ELF-1 (cell line): ENCODE data around the gene AFAP1L2.

ENCODE experiments used
- DNase-seq: peaks from one replicate; pipeline ENCODE4 v3.0.0-alpha.2; 2016; ENCODE audit warnings: low read depth, low spot score

AFAP1L2 gene

DNA sequence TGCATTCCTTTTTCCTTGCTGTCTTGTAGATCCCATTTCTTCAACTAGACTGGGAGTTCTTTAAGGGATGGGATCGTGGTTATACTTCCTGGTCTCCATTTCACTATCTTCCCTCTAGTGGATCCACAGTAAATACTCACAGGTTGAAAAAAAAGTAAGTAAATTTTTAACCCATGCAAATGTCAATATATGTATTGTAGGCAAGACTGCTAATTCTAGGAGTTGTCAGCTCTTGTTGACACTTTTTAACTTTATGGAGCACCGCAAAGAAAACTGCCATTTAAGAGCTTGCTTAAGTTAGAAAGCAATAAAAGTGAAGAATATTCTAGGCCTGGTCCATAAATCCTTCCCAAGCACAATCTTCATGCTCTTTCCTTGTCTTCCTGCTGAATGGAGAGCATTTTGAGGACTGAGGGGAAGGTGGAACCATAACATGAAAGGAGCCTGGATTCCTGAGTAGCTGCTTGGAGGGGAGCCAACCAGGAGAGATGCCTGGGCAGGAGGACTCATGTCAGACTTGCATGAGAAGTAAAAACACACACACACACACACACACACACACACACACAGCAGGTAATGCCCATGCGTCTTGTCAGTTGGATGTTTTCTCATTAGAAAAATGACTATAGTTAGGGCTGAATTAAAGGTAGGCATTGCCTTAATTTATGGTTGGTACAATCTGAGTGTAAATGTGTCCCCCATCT, 133.1 kb downstream of the AFAP1L2 start:
- DNase-seq, result no peak

DNA sequence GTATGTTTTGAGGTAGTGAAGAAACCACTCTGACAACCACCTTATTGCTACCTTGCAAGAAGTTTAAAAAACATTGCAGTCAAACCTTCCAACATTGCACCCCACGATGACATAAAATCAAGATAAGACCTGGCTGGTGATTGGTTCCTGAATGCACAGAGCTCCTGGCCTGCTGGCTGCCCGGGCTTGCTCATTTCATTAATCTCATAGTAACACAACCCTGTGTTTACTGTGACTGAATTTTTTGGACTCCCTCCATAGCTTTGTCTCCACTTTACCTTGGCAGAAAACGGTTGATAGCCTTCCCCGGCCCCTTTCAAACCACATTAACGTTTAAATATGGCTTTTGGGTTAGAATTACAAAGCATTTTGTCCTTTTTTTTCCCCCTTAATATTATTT, 137.8 kb downstream of the AFAP1L2 start:
- no peak for DNase-seq

DNA sequence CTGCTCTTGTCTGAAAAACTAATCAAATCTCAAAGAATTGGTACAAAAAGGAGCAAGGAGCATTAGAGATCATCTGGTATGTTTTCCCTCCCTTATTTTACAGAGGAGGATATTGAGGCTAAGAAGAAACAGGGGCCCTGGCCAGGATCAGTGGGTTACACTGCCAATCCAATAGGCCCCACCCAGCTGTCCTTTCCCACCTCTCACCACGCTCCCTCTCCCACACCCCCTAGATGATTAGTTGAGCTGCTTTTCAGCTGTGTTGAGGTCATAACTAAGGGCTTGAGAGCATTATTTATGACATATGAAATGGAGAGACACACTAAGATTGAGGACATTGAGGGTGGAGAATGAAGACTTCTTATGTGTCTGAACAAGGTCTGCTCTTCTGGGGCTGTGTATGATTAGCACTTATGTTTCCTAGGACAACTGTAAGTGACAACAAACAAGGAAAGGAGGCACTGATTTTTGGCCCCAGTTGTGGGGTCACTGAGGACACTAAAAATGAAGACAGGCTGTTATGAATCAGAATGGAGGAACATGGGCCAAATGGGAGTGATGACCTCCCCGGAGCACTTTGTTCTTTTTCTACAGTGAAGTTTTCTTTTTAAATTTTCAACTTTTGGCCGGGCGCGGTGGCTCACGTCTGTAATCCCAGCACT, 138.8 kb downstream of the AFAP1L2 start:
- no peak for DNase-seq

DNA sequence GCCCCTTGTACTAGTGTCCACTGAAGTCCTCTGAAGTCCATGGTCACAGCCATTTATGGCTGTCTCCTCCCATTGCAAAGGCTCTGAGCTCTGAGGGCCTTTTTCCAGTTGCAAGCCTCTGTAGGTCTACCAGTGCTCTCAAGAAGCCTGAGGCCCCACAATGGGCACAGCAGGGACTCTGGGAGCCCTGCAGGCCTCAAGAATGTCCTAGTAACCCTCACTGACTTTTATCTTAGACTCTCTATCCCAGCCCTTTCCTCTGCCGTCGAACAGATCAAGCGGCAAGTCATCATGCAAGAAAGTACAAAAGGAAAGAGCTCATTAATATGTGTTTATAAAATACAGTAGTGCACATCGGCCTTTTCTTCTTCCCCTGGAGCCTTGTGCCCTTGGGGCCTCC, 141.8 kb downstream of the AFAP1L2 start:
- peak; percentile 46 for DNase-seq

DNA sequence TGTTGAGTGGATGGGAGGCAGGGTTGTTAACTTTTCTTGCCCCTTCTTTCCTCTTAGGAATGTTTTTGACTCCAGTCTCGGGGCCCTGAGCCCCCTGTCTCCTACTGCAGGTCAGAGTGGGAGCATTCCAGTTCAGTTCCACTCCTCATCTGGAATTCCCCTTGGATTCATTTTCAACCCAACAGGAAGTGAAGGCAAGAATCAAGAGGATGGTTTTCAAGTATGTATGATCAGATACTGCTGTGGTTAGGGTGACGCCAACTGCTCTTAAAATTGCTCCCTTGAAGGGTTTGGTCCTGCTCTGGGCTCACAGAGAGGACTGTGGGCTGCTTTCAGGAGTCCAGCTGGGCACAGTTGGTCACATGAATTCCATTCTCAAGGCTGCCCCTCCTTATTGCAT, 143.2 kb downstream of the AFAP1L2 start:
- DNase-seq, result no peak

DNA sequence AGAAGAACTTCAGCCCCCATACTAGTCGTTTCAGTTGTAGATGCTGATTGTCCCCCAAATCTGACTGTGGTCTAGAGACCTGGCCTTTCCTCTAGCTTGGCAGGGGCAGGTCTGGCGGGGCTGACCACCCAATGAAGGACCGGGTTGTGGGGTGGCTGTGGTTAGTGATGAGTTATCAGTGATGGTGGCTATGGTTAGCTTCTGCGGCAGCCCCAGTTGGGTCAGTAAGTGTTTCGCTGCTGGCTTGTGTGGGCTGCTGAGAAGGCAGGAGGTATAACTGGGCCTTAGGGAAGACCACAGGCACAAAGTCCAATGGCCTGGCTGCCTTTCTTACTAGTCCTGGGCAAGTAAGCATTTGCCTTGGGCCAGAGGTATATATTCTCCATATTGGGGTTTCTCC, 143.9 kb downstream of the AFAP1L2 start:
- no peak for DNase-seq

DNA sequence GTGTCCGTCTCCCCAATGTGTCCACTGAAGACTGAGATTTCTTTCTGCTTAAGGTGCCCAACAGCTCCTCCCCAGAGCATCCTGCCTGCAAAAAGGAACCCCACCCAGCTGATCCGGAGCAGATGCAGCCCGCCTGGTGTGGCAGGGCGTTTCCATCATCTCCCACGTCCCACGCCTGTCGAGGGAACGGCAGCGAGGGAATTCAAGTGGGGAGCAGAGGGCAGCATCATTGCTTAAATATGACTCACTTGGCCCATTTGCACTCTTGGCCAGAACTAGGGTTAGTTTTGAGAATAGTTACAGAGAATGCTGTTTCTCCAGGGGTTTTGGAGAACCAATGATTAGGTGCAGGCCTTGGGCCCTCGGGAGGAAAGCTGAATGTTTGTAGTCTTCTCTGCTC, 144.5 kb downstream of the AFAP1L2 start:
- DNase-seq, result no peak

DNA sequence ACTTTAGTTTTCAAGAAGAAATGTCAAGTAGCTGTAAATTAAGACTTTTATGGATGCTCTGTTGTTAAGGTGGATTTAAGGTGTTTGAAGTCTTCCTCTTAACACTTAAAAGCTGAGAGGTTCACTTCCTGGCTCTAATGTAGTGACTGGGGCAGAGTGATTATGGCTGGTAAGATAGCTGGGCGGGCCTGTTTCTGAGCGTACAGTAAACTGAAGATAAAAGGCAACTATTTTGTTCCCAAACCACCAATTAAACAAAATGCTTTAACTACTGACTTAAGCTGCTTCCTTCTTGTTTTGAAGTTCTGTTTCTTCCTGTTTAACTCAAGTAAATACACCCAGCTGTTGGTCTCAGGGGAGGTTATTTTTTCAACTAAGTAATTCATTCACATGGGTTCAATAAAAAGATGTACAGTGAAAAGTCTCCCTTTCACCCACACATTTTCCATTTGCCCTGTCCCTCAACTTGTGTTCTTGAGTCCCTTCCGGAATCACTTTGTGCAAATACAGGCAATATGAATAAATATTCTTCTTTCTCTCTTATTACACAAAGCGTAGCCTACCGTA, 145.9 kb downstream of the AFAP1L2 start:
- DNase-seq, result peak; percentile 30

DNA sequence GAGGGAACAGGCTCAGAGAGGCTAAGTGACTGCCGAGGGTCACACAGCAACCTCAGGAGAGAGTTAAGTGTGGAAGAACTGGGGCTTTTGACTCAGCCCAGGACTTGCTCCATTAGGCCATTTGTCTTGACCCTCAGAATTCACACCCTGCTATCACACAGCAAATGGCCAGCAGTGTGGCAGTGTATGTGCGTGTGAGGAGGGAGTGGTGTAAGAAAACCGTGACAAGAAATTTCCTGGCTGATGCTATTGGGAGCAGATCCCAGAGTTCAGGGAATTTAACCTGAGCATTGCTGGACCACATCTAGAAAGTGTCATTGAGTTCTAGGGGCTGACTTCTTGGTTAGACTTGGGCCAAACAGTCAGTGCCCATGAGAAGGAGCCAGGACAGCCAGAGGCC, 146.8 kb downstream of the AFAP1L2 start:
- no peak for DNase-seq

DNA sequence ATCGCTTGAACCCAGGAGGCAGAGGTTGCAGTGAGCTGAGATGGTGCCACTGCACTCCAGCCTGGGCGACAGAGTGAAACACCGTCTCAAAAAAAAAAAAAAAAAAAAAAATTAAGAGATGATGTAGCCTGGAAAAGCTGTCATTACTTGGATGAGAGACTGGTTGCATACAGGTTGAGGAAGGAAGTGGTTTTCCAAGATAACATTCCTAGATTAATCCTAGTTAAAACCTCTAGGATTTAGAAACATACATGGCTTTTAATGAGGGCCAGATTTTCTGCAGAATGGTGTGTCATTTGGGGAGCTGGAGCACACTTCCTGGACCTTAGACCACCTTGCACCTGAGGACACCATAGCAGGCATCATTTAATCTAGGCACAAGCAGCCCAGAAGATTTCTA, 147.5 kb downstream of the AFAP1L2 start:
- DNase-seq, result no peak

DNA sequence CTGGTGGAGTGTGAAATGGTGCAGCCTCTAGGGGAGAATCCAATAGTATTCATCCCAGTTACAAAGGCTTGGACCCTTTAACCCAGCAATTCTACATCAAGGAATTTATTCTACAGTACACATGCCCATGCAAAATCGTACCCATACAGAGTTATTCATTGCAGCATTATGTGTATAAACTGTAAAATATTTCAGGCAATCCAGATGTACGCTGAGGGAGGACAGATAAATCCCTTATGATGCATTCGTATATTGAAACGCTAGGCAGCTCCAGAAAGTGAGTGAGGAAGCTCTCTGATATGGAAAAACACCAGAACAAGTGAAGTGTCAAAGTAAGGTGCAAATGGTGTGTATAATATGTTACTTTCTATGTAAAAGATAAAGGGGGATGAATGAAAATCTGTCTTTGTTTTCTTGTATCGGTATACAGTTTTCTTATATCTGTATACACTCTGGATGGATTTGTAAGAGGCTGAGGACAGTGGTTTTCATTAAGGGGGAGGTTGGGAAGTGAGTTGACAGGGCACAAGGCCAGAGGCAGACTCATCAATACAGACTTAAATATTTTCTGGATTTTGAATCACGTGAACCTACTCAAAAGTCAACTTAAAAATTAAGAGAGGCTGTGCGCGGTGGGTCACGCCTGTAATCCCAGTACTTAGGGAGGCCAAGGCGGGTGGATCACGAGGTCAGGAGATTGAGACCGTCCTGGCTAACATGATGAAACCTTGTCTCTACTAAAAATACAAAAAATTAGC, 148.1 kb downstream of the AFAP1L2 start:
- no peak for DNase-seq

DNA sequence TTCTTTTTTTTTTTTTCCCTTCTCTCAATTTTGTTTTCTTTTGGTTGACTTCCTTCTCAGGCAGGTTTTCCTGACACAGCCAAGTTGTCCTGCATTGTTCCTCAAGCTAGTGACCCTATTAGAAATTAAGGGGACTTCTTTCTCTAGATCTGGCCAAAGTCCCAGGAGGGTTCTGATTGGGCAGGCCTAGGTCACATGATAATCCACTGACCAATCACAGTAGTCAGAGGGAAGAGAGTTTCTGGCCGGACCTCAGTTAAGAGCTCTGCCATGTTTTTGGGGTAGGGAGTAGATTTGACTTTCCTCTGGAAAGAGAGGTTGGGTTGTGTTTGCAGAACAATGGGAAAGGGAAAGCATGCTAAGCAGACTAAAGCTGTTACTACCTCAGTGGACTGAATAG, 149.1 kb downstream of the AFAP1L2 start:
- no peak for DNase-seq

DNA sequence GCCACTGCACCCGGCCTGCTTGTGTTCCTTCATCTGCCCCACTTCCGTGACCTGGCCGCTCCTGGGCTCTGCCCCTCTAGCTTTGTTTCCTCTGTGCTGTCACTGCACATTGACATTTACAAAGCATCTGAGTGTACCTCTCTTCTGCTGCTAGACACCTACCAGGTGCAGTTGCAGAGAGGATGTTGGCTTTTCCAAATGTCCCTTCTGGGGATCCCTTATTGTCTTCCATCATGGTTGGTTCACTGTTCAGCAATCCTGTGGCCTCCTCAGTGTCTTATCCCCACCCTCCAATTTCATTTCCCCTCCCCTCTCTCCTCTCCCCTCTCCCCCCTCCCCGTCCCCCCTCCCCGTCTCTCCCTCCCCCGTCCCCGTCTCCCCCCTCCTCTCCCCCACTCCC, 151.4 kb downstream of the AFAP1L2 start:
- no peak for DNase-seq

DNA sequence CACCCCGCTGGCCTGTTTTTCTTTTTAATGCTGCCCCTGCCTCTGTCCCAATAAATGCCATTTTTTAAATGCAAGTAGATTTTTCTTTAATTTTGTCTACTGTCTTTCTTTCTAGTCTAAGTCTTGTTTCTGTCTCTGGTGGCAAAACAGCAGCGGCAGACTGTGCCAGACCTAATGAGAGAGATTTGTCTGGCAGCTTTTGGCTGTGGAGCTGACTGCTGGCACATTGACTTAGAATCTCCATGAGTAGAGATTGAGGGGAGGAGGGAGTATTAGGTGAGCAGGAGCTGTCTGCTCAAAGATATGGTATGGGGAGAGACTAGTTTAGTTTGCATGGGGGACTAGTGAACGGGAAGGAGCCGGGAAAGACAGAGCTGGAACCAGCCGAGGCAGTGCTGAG, 152.2 kb downstream of the AFAP1L2 start:
- DNase-seq, result no peak

DNA sequence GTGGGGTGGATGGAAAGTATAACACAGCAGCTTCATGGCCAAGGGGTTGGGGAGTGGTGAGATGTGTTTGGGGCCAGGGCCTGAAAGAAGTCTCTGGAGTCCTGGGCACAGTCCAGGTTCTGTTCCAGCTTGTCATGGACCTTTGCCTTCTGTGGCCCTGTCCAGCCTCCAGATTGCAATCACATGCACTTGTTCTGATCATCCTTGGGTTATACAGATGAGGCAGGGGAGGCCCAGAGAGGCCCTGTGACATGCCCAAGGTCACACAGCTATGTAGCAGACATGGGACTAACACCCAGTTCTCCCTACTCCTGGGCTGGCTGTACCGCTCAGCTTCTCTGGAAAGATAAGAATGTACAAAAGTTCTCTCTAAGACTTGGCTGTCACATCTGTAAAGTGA, 153.6 kb downstream of the AFAP1L2 start:
- DNase-seq, result no peak

DNA sequence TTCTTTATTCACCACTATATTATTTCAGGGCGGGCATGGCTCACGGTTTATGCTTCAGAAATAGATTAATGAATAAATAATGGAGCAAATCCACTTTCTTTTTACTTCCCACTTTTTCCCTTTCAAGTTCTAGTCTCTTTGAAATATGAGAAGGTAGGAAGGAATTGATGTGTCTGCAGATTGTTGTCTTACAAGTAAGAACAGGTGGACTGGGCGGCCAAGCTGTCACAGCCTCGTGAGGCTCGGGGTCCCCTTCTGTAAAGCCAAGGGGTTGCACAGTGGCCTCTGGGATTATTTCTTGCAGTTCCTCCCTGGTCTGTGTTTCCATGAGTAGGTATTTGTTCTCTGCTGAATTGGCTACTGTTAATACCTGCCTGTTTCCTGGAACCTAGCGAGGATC, 154.1 kb downstream of the AFAP1L2 start:
- DNase-seq, result no peak

DNA sequence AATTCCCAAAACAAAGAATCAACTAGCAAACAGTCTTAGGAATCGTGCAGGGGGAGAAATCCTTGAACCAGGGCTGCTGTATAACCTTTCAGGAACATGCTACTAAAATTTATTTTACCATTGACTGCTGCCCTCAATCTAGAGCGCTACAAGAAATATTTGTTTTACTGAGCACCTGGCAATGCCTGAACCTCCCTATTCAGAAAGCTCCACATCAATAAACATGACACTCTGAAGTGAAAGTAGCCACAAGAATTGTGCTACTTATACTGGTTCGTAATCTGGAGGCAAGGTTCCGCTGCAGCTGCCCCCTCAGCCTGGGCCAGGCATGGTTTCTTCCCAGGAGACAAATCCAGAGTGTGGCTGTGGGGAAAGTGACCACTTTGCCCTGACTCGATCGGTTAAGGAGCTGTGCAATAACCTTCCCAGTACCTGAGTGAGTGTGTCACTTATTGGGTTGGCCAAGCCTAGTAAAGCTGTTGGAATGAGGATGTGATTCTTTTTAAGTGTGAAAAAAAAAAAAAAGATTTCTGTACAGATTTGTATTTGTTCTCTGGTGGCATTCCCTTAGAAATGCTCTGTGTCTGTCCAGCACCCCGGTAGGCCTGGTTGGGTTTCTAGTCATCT, 157.5 kb downstream of the AFAP1L2 start:
- DNase-seq, result no peak

DNA sequence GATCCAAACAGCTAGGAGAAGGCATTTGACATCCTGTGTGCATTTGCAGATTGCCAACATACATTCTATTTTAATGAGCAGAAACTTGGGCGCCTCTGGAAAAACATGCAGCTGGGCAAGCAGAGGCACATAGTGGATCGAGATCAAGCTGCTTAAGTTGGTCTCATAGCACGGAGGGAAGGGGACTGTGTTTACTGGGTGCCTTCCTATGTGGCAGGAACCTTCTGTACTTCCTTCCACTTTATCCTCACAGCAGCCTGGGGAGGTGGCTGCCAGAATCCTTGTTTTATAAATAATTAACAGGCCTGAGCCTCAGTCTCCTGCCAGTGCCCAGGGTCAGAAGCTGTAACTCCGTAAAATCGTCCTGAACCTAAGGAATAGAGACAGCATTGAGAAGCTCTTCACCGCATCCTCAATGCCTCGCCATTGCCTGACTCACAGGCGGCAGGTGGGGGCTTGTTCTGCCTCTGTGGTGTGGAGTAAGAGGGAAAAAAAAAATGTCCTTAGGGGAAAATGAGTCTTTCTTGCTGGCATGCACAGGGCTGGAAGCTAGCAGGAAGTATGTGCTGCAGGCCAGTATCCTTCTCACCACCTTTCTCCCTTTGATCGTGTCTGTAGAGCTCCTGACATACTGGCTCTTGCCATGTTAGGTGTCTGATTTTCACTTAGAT, 159.0 kb downstream of the AFAP1L2 start:
- peak; percentile 45 for DNase-seq
